ENCODE results near the gene PHF13.

Gene PHF13

GRCh38 chr1:6592441-6592840, 21.1 kb upstream of the PHF13 start:
- TF ChIP-seq, protein P1, sequence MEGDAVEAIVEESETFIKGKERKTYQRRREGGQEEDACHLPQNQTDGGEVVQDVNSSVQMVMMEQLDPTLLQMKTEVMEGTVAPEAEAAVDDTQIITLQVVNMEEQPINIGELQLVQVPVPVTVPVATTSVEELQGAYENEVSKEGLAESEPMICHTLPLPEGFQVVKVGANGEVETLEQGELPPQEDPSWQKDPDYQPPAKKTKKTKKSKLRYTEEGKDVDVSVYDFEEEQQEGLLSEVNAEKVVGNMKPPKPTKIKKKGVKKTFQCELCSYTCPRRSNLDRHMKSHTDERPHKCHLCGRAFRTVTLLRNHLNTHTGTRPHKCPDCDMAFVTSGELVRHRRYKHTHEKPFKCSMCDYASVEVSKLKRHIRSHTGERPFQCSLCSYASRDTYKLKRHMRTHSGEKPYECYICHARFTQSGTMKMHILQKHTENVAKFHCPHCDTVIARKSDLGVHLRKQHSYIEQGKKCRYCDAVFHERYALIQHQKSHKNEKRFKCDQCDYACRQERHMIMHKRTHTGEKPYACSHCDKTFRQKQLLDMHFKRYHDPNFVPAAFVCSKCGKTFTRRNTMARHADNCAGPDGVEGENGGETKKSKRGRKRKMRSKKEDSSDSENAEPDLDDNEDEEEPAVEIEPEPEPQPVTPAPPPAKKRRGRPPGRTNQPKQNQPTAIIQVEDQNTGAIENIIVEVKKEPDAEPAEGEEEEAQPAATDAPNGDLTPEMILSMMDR (conservative IDR thresholded peaks at IDR 0.05; ENCODE audit: control insufficient read depth, insufficient read depth, low read depth, low read length), result no peak
- DNase-seq (ENCODE audit: low read depth), result no peak

DNA sequence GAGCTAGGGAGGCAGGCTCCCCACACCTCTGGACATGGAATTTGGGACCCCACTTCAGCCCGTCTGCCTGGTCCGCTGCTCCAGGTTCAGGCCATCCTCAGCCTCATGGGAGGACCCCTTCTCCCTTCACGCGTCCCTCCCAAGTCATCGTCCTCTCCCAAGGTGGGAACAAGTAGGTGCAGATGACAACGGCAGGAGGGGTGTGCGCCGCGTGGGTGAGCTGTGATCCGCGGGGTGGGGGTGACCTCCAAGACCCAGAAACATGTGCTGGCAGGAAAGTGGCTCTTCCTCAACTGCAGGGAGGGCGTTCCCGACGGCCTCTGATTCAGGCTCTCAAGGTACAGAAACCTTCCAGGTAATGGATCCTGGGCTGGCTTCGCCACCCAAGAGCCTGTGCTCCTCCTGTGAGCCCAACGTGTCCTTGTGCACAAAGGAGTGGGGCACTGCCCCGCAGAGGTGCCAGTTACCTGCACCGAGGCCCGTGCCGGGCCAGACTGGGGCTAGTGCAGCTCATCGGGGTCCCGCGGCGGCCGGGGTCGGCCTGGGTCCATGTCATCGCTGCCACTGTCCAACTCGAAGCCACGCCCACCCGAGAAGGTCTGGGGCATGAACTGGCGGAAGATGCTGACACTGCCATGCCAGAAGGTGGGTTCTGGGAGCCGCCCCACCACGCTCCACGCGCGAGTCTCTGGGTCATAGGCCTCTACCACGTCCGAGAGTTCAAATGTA, 20.5 kb upstream of the PHF13 start:
- TF ChIP-seq, protein P1 (conservative IDR thresholded peaks at IDR 0.05; ENCODE audit: control insufficient read depth, insufficient read depth, low read depth, low read length), result no peak
- DNase-seq (ENCODE audit: low read depth), result no peak
- H3K4me3 ChIP-seq (ENCODE audit: control insufficient read depth, low read depth, low read length), result no peak overlapping the region

More at GRCh38 chr1:6592441-6592840, 21.1 kb upstream of the PHF13 start:
- no peak overlapping the region for H3K4me3 ChIP-seq (ENCODE audit: control insufficient read depth, low read depth, low read length)

DNA sequence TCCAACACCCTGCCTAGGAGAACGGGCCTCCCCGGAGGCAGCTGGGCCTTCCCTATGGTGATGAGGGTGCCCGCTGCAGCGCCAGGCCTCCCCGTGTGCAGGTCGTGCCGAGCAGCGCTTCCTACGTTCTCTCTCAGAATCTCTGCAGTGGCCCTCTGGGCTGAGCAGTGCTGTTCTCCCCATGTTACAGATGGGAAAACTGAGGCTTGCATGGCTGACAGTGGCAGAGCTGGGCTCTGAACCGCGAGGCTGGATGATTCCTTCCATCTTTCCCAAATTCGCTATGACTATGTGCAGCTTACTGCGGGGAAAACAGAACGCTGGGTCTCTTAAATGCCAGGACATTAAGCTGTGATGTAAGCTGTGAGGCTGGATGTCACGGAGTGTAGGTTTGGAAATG, 19.7 kb upstream of the PHF13 start:
- no peak overlapping the region for H3K4me3 ChIP-seq (ENCODE audit: control insufficient read depth, low read depth, low read length)
- DNase-seq (ENCODE audit: low read depth), result no peak
- TF ChIP-seq, protein P1 (conservative IDR thresholded peaks at IDR 0.05; ENCODE audit: control insufficient read depth, insufficient read depth, low read depth, low read length), result no peak

- TF ChIP-seq, protein P1 (conservative IDR thresholded peaks at IDR 0.05; ENCODE audit: control insufficient read depth, insufficient read depth, low read depth, low read length), result no peak
- no peak overlapping the region for H3K4me3 ChIP-seq (ENCODE audit: control insufficient read depth, low read depth, low read length)
- no peak for DNase-seq (ENCODE audit: low read depth)
These were observed 18.4 kb upstream of the PHF13 start for GRCh38 chr1:6594977-6595740.

GRCh38 chr1:6596351-6596750, 17.2 kb upstream of the PHF13 start:
- TF ChIP-seq, protein P1 (conservative IDR thresholded peaks at IDR 0.05; ENCODE audit: control insufficient read depth, insufficient read depth, low read depth, low read length), result no peak
- DNase-seq (ENCODE audit: low read depth), result no peak
- no peak overlapping the region for H3K4me3 ChIP-seq (ENCODE audit: control insufficient read depth, low read depth, low read length)

GRCh38 chr1:6596886-6597776, 16.4 kb upstream of the PHF13 start:
- no peak overlapping the region for H3K4me3 ChIP-seq (ENCODE audit: control insufficient read depth, low read depth, low read length)
- TF ChIP-seq, protein P1 (conservative IDR thresholded peaks at IDR 0.05; ENCODE audit: control insufficient read depth, insufficient read depth, low read depth, low read length), result no peak
- DNase-seq (ENCODE audit: low read depth), result no peak
